Right hindlimb (tissue), 1 donor: Measurements from ENCODE around the gene KIFC1.

ENCODE experiments used
- DNase-seq: peaks from one replicate; pipeline ENCODE4 v3.0.0-alpha.2; 2018

The KIFC1 gene

DNA sequence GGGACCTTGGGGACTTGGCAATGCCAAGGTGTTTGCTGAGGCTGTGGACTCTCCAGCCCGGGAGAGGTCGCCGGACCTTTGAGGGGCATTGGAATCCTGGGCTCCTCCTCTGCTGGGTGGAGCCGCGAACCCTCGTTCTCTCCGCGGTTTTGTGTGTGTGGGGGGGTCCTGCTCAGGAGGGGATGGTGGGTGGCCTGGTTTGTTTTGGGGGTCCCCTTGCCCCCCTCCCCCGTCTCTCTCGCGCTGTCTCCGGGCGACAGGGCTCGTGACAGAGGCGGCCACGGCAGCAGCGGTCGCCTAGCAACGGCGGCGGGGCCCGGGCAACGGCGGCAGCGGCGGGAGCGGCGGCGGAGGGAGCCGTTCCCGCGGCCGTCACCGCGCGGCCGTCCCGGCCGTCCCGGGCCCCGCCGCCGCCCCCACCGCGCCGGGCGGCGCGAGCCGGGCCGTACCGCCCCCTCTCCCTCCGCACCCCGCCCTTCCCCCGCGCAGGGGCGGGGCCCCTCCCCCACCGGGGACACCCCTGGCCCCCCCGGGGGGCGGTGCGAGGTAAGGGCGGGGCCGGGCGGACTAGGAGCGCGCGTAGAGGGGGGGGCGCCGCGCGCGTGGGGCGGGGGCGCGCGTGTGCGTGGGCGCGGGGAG lies 36.1 kb downstream of the KIFC1 start:
- peak; percentile 55 for DNase-seq

DNA sequence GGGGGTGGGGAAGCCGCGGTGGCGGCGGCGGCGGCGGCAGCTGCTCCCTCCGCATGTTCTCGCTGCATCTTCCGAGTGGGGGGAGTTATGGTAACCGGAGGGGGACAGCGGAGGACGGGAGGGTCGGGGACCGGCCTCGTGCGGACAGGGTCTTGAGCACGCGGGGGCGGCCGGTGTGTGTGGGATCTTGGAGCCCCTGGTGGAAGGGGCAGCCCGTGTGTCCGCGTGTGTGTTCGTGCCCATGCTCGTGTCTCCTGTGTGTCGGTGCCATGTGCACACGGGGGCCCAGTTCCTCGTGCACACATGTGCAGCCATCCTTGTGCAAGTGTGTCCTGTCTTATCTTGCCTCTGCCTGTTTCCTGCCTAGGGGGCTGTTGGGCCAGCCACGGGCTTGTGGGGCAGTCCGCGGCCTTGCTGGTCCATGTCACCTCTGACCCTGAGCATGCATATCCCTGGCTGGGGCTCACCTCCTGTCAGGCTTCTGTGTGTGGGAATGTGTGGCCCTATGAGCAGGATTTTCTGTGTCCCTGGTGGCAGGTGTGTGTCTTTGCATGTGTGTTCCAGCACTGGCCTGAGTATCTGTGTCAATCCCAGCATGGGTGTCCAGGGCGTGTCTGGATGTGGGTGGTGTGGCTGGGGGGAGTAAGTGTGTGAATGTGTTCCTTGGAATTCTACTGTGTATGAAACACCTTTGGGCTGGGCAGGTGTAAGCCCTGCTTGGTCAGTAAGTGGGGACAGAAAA lies 36.8 kb downstream of the KIFC1 start:
- DNase-seq, result peak; percentile 47

DNA sequence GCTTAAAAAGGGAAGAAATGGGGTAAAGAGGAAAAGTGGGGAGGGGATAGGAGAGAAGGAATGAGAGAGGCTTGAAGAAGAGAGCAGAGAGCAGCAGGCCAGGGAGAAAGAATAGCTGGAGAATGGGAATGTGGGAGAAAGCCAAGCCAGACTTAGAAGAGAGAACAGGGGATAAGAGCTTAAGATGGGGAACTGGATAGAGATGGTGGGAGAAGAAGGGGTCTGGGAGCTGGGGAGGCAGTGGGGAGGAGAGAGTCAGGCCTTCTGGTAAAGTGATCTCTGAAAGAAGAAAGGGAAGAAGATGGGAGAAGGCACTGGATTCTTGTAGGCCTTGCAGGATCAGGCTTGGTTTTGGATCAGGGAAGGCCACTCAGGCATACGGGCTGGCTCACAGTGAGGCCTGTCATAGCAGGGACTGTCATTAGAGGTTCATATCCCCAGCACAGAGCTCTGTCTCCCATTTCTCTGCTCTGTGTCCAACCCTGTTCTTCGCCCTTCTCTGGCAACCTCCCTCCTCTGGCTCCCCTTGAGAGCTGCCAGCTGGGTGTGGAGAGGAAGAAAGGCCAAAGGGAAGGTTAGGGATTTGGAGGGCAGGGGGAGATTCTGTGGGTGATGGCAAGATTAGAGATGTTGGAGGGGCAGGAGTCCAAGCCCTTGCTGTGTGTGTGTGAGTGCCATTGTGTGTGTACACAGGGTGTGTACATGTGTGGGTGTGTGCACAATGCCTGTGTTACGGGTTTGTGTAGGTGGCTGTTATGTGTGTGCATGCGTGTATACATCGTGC lies 37.5 kb downstream of the KIFC1 start:
- no peak for DNase-seq

DNA sequence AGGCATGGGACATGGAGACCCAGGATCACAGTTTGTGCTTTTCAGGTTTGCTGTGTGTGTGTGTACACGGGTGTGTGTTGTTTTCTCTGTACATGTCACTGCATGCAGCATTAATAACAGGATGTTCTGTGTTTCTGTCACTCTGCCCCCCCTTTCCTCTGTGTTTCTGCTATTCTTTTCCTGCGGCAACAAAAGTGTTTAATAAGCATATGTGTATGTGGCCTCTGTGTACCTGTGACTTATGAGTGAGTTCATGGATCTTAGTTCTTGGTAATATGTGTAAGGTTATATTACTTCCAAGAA lies 38.1 kb downstream of the KIFC1 start:
- no peak for DNase-seq

DNA sequence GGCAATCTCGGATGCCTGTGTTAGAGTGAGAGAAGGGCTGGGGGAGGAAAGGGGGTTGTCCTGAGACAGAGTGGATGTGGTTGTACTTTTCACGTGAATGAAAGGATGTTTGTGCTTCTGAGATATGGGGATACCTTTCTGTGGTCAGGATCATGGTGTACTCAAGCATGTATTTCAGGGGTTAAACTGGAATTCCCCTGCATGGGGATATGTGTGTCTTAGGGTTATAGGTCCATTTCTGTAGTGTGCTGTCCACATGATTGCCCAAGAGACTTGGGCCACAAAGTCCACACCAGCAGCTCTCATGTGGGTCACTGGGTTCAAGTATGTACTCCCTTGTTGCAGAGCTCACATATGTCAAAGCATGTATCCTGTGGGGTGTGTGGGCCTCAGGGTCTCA lies 38.7 kb downstream of the KIFC1 start:
- no peak for DNase-seq

DNA sequence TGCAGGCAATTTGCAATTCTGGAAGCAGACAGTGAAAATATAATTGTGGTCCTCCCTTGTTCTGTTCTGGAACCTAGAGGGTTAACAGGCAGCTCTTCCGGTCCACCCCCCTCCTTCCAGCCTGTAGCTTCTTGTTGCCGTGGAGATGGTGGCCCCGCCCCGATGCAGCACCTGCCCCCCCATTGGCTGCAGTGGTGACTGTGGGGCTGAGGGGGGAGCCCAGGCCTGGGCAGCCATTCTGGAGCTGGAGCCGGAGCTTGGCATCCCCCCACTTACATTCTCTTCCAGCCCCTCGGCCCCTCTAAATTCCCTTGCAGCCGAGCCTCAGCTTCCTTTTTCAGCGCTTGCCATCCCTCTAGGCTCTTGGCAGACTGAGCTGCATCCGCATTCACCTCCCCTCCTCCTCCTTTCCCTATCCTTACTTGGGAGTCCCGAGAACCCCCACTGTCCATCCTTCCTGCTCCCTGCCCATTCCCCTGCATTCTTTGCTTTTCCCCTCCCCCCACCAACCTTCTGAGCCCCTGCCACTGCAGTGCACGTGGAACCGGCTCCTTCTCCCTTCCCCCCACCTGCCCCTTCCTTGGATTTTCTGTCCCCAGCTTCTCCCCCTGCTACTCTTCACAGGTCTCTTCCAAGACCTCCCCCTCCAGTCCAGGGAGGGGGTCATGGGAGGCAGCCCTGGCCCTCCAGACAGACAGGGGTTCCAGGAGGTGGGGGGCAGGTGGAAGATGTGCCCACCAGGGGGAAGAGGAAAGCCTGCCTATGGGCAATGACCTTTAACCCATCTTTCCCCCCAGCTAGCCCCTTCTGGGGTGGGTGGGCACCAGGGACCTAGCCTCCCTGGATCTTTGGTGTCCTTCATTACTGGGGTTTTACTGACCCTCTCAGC lies 39.6 kb downstream of the KIFC1 start:
- peak; percentile 89 for DNase-seq

DNA sequence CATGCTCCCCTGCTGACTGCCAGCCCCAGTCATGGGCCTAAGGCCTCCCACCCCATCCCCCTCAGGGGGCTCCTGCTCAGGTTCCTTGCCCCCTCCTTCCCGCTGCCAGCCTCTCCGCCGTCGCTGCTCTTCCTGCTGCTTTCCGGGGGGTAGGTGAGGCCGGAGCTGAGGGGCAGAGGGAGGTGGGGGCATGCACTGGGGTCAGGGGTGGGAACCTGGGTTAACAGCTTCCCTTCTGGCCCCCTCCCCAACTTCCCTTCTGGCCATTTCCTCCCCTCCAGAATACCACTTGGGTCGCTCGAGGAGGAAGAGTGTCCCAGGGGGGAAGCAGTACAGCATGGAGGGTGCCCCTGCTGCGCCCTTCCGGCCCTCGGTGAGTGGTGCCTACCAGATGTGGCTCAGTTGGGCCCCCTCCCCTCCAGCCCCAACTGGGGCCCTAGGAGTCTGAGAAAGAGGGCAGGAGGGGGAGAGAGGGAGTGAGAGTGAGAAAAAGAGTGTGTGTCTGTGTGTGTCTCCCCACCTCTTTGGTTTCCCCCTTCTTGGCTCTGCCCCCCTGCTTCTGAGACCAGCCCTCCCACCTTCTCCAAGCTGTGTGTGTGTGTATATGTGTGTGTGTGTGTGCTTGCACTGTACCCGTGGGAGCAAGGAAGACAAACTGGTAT lies 40.4 kb downstream of the KIFC1 start:
- DNase-seq, result no peak

DNA sequence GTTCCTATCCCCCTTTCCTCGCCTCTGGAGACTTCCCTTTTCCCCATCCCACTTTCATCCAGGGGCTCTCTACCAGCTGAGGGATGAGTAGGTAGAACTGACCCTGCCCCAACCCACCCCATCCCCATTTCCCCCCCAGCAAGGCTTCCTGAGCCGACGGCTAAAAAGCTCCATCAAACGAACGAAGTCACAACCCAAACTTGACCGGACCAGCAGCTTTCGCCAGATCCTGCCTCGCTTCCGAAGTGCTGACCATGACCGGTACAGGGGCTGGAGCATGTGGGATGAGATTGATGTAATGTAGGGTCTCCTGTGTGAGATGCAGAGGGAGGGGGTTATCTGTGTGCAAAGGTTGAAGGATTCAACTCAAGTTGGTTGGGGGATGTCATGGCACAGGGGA lies 40.9 kb downstream of the KIFC1 start:
- DNase-seq, result no peak

DNA sequence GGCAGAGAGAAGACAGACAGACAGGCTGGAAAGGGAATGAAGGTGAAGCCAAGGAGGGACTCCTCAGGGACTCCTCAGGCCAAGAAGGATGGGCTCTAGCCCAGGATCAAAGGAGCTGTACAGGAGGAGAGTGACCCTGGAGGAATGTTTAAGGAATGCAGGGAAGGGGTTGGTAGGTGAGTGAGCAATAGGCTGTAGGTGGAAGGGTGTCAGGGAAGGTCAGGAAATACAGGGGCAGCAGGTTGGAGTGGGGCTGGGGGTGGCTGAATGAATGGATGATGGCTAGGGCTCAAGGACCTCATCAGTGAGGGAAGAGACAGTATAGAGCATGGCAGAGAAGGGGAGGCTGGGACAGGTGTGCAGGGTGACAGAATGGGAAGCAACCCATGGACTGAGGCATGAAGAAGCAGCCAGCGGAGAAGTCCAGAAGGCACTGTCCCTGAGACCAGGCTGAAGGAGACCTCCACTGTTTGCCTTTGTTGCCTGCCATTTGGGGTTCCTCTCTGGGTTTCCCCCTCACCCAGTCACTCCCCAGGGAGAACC lies 41.4 kb downstream of the KIFC1 start:
- no peak for DNase-seq

DNA sequence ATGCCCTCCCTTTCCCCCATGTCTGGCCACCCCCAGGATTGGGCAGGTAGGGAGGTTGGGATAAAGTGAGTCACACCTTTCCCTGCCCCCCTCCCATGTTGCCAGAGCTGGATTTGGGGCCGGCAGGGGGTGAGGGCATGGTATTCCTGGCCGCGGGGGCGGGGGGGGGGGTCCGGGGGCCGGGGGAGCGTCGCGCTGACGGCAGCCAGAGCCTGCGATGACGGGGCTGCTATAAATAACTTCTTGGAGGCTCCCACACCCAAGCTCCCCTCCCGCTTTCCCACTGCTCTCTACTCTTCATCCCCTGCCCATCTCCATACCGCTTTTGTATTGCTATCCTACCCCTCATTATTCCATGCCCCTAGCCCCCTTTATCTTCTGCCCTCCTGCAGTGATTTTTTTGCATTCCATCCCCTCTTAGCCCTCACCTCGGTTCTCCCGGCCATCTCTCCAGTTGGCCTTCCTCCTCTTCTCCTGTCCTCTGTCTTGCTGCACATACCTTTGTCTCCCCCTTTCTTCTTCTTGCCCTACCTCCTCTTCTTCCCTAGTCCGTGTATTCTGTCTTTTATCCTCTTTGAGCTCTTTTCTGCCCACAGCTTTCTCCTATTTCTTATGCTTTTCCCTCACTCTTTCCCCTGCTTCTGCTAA lies 42.0 kb downstream of the KIFC1 start:
- peak; percentile 65 for DNase-seq

DNA sequence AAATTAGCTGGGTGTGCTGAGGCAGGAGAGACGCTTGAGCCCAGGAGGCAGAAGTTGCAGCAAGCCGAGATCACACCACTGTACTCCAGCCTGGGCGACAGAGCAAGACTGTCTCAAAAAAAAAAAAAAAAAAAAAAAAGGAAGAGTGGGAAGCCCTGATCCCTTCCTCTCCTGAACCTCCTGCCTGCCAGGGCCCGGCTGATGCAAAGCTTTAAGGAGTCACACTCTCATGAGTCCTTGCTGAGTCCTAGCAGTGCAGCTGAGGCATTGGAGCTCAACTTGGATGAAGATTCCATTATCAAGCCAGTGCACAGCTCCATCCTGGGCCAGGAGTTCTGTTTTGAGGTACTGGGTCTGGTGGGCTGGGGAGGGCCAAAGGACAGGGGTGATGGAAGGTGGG lies 43.3 kb downstream of the KIFC1 start:
- no peak for DNase-seq

DNA sequence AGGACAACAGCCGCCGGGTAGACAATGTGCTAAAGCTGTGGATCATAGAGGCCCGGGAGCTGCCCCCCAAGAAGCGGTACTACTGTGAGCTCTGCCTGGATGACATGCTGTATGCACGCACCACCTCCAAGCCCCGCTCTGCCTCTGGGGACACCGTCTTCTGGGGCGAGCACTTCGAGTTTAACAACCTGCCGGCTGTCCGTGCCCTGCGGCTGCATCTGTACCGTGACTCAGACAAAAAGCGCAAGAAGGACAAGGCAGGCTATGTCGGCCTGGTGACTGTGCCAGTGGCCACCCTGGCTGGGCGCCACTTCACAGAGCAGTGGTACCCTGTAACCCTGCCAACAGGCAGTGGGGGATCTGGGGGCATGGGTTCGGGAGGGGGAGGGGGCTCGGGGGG lies 46.0 kb downstream of the KIFC1 start:
- DNase-seq, result no peak

DNA sequence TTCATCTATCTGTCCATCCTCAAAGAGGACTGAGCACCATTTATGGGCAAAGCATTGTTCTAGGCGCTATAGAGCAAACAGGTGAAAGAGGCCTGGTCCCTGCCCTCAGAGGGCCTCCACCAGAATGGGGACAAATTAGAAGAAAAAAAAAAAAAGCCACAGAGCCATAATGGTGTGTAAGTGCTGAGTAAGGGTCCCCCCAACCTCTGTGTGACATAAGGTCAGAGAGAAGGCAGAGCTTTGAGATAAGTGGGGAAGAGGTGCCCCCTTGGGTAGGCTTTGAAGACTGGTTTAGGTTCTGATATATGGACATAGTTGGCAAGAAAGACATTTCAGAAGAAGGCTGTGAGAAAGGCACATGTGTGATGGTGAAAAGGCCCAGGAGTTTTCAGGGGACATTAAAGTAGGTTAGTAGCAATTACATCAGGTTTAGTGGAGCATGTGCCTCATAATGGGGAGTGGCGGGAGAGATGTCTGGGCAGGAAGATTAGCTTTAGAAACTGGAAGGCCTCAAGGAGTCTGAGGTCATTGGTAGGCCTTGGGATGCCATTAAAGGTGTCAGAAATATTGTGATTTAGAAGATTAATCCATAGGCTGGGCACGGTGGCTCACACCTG lies 47.5 kb downstream of the KIFC1 start:
- no peak for DNase-seq

DNA sequence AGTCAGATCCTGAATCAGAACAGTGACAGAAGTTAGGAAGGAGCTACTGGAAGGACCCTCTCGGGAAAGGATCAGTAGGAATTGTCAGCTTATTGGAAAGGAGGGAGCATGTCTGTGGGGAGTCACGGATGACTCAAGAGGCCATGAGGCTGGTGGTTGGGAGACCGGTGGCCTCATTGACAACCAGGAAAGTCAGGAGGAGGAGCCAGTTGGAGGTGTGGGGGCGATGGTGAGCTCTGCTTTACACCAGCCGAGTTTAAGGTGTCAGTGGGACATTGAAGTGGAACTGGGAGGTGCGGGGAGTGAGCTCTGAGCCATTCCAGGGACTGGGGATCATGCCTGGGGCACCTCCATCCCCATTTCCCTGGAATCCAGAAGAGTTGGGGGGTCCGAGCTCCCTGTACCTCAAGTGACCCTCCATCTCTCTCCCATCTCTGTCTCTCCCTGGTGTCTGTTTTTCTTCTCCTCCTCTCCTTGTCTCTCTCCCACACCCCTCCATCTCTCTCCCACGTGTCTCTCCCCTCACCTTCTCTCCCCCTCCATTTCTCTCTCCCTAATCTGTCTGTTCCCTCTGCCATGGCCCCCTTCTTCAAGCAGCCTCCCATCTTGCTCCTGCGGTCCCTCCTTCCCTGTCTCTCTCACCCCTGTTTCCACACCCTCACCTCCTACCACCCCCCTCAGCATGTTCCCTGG lies 48.5 kb downstream of the KIFC1 start:
- DNase-seq, result no peak

DNA sequence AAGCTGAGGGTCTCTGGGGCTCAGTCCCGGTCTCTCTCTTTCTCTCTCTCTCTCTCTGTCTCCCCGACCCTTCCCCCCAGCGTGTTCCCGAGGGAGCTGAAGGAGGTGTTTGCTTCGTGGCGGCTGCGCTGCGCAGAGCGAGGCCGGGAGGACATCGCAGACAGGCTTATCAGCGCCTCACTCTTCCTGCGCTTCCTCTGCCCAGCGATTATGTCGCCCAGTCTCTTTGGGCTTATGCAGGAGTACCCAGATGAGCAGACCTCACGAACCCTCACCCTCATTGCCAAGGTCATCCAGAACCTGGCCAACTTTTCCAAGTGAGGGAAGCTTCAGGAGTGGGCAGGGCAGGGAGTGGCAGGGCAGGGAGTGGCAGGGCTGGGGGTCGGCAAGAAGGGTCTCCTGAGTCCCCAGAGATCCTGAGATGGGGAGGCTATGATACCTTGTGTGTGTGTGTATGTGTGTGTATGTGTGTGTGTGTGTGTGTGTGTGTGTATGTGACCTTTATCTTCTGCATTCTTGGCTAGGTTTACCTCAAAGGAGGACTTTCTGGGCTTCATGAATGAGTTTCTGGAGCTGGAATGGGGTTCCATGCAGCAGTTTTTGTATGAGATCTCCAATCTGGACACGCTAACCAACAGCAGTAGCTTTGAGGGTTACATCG lies 49.2 kb downstream of the KIFC1 start:
- no peak for DNase-seq

DNA sequence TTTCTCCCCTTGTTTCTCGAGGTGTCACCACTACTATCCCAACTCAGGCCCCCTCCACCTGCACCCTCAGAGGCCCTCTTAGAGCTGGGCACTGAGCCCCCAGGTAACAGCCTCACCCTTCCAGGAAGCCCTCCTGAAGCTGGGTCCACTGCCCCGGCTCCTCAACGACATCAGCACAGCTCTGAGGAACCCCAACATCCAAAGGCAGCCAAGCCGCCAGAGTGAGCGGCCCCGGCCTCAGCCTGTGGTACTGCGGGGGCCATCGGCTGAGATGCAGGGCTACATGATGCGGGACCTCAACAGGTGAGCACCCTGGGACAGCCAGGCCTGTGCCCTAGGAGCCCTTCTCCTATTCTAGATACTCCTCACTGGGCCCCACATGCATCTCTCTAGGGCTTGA lies 49.8 kb downstream of the KIFC1 start:
- DNase-seq, result no peak

DNA sequence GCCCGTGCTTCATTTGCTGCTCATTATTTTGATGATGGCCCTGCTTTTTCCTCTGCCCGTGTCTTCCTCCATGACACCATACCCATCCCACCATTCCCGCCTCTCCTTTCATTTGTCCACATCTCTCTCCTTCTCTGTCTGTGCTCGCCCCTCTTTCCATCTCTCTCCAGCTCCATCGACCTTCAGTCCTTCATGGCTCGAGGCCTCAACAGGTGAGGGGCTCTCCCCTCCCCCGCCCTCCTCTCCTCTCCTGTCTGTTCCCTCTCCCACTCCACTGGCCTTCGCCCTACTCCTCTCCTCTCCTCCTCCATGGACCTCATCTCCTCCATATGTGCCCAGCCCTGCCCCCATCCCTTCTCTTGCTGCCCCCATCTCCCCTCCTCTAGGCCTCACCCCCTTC lies 50.7 kb downstream of the KIFC1 start:
- no peak for DNase-seq

DNA sequence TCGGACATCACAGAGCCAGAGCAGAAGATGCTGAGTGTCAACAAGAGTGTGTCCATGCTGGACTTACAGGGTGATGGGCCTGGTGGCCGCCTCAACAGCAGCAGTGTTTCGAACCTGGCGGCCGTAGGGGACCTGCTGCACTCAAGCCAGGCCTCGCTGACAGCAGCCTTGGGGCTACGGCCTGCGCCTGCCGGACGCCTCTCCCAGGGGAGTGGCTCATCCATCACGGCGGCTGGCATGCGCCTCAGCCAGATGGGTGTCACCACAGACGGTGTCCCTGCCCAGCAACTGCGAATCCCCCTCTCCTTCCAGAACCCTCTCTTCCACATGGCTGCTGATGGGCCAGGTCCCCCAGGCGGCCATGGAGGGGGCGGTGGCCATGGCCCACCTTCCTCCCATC lies 51.4 kb downstream of the KIFC1 start:
- no peak for DNase-seq

DNA sequence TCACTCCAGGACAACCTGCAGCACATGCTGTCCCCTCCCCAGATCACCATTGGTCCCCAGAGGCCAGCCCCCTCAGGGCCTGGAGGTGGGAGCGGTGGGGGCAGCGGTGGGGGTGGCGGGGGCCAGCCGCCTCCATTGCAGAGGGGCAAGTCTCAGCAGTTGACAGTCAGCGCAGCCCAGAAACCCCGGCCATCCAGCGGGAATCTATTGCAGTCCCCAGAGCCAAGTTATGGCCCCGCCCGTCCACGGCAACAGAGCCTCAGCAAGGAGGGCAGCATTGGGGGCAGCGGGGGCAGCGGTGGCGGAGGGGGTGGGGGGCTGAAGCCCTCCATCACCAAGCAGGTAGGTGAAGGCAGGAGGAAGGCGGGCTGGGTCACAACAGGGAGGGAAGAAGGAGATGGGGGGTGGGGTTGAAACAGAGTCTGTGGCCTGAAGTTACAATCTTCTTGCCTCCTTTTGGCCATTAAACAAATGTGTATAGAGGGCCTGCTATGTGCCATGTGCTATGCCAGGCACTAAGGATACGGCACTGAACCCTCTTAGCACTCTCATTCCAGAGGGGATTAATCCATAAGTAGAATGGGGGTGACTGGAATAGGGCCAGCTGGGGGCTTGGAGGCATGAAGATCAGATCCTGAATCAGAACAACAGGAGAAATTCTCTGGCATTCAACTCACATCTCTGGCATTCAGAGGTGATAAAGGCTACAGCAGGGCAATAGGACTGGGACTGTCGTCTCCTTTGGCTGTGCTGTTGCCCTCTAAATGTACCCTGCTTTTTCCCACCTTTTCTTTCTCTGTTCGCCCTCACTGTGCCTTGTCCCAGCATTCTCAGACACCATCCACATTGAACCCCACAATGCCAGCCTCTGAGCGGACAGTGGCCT lies 52.2 kb downstream of the KIFC1 start:
- no peak for DNase-seq
